GM12872 (cell line): ENCODE data around the gene MEPCE.

Source experiments
- TF ChIP-seq, protein P1 (sequence below): IDR thresholded peaks from 3 replicates; pipeline ENCODE4 v1.5.1; 2011; ENCODE audit warnings: low read depth, mild to moderate bottlenecking, low read length, moderate library complexity; ENCODE audit not compliant: insufficient read depth

The MEPCE gene

DNA sequence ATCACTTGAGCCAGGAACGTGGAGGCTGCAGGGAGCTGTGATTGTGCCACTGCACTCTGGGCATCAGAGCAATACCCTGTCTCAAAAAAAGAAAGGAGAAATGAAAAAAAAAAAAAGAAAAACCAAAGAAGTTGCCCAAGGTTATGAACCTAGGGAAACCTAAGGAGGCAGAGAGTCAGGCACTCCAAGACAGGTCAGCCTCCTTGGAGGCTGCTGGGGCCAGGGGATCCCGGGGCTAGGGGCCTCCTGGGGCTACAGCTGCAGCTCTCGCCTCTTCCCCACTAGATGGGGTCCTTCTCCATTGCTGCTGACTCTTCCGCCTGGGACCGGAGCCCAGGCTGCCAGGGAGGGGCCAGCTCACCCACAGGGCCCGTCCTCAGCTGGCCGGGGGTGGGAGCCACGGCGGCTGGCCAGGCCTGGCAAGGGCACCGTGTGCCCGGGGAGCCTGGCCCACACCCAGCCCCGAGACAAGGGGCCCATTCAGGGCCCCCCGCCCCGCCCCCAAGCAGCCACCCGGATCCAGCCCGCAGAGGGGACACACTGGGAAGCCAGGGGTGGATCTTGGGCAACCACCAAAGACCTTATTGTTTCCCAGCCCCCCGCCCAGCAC is 36.2 kb downstream of the MEPCE start:
- TF ChIP-seq, protein P1, sequence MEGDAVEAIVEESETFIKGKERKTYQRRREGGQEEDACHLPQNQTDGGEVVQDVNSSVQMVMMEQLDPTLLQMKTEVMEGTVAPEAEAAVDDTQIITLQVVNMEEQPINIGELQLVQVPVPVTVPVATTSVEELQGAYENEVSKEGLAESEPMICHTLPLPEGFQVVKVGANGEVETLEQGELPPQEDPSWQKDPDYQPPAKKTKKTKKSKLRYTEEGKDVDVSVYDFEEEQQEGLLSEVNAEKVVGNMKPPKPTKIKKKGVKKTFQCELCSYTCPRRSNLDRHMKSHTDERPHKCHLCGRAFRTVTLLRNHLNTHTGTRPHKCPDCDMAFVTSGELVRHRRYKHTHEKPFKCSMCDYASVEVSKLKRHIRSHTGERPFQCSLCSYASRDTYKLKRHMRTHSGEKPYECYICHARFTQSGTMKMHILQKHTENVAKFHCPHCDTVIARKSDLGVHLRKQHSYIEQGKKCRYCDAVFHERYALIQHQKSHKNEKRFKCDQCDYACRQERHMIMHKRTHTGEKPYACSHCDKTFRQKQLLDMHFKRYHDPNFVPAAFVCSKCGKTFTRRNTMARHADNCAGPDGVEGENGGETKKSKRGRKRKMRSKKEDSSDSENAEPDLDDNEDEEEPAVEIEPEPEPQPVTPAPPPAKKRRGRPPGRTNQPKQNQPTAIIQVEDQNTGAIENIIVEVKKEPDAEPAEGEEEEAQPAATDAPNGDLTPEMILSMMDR, result 0 out of 3 replicates have a peak, but pooled peaks have one; percentile 17

DNA sequence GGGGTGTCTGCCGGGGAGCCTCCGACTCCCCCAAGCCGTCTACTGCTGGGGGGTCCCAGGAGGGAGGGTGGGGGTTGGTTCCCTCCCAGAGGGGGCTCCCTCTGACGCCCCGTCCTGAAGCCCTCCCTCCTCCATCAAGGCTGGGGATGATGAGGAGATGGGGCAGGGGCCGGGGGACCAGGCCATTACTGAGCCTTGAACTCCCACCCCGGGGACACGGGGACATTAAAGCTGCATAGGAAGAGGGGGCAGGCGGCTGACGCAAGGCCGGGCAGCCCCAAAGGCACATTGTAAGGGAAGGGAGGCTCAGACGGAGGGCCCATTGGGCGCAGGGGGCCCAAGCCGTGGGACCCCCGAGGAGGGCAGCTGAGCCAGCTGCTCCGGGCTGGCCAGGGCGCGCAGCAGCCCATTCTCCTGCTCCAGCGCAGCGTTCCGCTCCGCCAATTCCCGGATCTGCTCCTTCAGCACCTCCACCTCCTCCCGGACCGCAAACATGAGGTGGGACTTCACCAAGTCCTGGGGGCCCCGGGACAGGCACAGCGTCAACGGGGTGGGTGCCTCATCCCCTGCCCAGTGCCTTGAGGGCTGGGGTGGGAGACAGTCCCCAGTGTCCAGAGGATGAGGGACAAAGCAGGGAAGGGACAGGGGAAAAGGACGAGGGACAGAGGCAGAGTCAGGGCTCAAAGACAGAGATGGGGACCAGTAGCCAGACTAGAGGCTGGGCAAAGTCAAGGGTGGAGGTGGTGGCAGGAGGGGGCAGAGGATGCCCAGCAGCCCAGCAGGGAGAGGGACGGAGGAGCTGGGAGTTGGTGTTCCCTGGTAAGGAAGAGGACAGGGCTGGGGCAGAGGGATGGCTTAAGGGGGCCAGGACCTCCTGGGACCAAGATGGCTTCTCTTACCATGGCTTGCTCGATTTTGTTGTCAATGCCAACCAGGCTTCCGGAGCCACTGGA is 37.3 kb downstream of the MEPCE start:
- TF ChIP-seq, protein P1, result no peak

DNA sequence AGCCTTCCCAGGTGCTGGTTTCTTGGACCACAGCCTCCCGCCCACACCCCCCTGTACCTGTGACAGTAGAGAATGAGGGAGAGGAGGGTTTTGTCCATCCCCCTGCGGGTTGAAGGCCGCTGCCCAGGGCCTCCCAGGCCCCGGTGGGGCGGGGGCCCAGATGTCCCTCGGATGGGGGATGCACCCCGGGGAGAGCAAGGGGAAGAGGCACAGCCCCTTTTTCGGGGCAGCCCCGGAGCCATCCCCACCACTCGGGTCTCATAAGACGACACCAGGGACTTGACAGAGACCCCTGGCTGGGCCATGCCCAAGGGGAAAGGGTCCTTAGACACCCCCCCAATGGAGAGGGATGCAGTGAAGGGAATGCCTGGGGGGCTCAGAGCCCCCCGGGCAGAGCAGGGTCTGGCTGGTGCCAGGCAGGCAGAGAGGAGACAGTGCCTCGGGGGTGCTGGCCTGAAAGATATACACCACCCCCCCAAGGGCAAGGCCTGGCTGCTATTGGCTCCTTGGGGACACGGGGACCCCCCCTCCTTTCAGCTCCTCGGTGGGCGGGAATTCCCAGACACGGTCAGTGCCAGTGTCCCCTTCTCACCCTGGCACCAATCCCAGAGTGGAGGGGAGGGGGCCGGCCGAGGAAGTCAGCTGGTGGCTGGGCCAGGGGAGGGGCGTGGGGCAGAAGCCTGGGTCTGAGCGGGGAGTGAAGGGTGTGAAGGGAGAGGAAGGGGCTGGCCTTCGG is 38.2 kb downstream of the MEPCE start:
- TF ChIP-seq, protein P1, result no peak

DNA sequence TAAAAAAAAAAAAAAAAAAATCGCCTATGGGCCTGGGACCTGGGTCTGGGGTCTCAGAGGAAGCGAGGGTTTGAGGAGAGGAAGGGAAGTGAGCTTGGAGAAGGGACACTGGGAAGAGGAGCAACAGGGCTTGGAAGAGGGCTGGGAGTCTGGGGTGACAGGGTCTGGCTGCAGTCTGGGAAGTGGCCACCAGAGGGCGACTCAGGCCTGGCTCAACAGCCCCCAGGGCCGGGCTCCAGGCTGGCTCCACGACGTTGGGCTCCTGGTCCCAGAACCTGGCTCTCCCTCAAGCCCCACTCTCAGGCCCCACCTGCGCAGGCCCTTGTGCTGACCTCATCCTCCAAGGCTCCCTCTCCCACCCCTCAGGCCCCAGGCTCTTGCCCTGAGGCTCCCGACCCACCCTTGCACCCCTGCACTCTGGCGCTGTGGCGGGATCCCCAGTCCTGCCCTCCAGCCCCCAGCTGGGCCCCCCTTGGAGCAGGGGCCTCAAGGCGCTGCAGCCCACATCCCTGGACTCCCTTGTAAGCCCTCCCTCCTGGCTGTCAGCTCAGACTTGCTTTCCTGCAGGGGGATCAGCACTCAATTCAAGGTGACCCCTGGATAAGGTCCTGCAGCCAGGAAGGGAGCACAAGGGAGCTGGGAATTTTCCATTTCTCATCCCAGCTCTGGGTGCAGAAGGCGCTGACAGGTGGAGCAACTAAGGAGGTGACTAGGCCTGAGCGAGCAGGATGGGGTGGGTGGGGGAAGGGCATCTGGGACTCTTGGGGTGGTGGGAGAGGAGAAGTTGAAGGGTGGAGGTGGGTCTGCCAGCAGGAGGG is 39.8 kb downstream of the MEPCE start:
- TF ChIP-seq, protein P1, result peak; percentile 99

DNA sequence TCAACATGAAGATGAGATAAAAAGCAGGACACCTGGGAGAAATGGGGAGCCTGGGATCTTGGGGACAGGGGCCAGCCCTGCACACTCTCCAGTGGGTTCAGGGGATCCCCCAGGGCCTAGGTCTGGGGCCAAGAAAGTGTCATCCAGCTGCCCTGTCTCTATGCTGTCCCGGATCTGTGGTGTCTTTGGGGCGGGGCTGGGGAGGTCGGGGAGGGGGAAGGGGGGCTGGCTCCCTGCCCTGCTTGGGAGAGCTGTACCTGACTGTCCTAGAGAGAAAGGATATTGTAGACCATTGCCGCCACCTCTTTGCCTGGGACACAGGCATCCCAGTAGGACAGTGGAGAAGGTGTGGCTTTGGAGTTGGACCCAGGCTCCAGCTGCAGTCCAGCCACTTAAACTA is 41.4 kb downstream of the MEPCE start:
- TF ChIP-seq, protein P1, result no peak

DNA sequence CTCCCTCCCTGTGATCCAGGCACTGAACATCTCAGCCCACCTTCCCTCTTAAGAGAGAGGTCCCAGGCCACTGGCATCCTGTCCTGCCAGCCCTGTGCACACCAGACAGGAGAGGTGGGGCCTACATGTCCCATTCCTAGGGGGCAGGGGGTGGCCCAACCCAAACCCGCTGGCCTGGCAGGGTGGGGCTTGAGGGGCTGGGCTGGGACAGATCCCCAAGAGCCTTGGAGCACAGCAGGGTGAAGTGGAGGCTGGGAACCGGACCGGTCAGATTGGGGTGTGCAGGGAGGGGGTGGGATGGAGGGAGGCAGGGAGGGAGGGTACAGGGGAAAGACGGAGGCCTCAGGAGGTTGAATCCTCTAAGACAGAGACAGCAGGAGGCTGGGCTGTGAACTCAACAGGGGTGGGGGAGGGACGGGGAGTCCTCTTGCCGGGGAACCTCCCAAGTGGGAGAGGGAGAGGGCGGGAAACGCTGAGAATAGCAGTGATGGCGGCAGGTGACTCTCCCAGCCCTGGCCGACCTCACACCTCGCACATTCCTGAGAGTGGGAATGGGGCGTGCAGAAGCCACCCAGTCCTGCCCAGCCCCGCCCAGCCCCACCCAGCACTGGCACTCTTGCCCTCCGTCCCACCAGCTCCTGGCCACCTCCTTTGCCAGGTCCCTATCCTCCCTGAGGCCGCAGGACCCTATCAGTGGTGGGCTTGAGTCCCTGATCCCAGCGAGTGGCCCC is 42.7 kb downstream of the MEPCE start:
- TF ChIP-seq, protein P1, result no peak
